Stimulated activated CD4-positive, alpha-beta T cell treated with anti-CD3 and anti-CD28 coated beads, Interleukin-12 subunit alpha, Interleukin-12 subunit beta, amount 100 ng/mL, for 24 hours (primary cell): ENCODE data around the gene MIS12.

Source experiments
- DNase-seq, 2 experiments: peaks; one replicate each; pipeline ENCODE4 v3.0.0-alpha.2; 2020; ENCODE audit warnings: low read depth in 2 of 2

Gene MIS12

DNA sequence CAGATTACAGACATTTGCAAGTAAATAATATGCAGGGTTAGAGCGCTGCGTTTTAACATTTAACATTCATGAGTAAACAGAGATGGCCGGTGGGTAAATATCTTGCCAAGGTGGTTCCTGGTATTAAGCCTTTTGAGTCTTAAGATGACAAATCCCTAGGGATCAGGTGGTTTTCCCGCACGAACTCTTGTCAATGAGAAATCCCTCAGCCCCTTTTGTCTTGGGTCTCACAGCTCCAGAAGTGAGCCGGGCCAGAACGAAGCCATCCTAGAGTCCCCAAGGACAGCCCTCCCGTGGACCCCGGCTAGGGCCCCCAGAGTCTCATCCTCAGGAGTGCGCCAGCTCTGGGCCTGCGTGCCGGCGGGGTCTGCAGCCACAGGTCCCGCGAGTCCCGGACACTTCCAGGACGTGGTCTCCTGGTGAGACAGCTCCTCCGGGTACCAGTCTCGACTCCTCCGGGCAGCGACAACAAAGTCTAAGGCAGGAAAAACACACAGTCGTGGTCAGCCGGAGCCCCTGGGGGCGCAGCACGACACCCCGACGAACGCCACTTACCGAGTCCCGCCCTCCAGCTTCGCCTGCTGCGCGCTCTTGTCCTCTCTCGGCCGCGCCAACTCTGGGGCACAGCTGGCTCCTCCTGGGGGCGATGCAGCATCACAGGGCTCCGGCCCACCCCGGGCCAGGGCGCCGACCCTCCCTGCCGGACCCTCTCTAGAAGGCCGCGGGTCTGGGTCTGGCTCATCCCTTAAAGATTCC, 13.3 kb downstream of the MIS12 start:
- no peak for DNase-seq

- no peak for DNase-seq
These were observed 13.9 kb downstream of the MIS12 start for GRCh38 chr17:5500247-5500588.

DNA sequence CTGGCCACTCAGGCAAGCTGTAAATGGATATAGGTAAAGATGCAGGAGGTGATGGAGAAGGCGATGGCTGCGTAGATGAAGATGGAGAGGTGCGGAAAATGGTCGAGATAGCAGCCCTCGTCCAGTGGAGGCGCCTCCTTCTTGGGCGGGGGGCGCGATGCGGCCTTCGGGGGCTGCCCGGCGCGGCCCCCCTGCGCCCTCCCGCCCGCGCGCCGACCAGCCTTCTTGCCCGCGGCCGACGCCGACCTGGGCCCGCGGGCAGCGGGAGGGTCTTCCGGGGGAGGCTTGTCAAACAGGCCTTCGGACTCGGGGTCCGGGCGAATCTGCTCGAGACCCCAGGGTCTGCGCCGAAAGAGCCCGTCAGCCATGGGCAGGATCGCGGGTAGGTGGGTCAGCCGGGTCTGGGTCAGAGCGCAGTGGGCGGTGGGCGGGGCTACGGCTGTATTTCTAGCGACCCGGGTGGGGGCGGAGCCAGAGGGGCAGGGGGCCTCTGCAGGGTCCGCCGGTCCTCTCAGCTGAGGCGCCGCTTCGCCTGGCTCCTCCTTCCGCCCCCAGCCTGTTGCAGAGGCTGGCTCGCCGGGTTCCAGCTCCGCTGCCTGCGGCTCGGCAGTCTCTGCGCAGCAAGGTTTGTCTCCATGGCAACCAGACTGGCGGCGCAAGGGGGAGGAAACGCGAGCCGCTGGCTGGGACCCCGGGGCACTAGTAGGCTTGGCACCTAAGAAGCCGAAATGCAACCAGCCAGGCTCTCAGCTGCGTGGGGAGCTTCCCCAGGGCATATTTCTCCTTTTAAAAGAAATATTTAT, 14.4 kb downstream of the MIS12 start:
- peak; percentile 39 to 46 for DNase-seq

- DNase-seq: no peak
These were observed 15.3 kb downstream of the MIS12 start for GRCh38 chr17:5501685-5502084.

DNA sequence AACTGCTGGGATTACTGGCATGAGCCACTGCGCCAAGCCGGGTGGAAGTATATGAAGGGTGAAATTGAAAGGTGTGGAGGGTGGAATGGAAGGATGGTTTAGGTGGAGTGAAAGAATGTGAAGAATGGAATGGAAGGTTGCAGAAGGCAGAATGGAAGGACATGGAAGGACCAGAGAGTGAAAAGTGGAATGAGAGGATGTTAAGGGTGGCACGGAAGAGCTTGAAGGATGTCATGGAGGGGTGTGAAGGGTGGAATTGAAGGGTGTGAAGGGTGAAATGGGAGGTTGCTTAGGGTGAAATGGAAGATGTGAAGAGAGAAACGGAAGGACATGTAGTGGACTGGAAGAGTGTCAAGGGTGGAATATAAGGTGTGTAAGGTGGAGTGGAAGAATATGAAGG, 16.2 kb downstream of the MIS12 start:
- no peak for DNase-seq

- no peak for DNase-seq
These were observed 19.9 kb downstream of the MIS12 start for GRCh38 chr17:5506307-5506706.

- DNase-seq: no peak
These were observed 22.4 kb downstream of the MIS12 start for GRCh38 chr17:5508810-5509209.

DNA sequence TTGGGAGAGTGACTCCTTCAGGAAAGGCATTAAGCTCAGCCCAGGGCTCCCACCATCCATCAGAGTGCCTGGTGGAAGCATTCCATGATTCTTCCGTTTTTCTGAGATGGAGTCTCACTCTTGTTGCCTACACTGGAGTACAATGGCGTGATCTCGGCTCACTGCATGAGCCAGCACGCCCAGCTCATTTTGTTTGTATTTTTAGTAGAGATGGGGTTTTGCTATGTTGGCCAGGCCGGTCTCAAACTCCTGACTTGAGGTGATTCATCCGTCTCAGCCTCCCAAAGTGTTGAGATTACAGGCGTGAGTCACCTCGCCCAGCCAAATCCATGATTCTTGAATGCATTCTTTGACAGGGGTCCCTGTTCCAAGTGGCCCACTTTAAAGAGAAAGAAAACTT, 23.1 kb downstream of the MIS12 start:
- no peak for DNase-seq

DNA sequence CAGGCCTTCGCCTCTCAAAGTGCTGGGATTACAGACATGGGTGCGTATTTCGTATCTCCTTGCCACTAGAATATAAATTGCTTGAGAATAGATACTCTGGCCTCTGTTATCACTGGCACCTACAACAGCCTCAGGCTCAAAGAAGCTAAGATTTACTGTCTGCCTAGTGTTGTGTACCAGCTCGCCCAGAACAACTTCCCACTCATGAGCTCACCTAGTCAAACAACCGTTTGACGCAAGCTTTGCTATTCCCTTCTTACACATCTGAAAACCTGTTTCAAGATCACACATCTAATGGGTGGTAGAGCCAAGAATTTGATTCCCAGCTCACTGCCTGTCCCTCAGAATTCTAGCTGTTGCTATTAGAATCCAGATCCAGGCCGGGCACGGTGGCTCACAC, 24.4 kb downstream of the MIS12 start:
- DNase-seq: no peak

- DNase-seq: no peak
These were observed 25.2 kb downstream of the MIS12 start for GRCh38 chr17:5511401-5512225.

DNA sequence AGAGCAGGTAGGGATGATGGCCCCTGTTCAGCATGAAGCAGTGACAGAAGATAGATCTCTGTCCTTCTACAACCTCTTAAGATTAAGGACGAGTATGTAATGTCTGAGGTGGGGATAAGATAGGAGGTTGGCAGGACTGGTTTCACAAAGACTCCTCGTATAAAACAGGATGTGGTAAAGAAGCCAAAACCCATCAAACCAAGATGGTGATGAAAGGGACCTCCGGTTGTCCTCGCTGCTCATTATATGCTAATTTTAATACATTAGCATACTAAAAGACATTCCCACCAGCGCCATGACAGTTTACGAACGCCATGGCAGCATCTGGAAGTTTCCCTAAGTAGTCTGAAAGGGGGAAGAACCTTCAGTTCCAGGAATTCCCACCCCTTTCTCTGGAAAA, 27.3 kb downstream of the MIS12 start:
- no peak for DNase-seq

DNA sequence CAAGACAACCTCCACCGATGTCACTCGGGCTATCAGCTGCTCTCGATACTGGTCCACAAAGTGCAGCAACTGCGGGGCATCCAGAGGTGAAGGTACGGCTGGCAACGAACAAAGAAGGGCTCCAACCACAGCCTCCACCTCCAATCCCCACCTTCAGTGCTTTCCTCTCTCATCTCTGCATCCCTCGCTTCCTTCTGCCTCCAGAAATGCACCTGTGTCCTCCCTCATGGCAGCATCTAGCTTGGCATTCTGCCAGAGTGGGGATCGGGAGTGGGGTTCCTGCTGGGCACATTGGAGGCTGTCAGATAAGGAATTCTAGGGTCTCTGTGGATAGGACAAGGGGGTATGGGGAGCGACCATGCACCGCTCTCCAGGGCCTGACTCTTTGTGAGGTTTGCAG, 28.6 kb downstream of the MIS12 start:
- no peak for DNase-seq

DNA sequence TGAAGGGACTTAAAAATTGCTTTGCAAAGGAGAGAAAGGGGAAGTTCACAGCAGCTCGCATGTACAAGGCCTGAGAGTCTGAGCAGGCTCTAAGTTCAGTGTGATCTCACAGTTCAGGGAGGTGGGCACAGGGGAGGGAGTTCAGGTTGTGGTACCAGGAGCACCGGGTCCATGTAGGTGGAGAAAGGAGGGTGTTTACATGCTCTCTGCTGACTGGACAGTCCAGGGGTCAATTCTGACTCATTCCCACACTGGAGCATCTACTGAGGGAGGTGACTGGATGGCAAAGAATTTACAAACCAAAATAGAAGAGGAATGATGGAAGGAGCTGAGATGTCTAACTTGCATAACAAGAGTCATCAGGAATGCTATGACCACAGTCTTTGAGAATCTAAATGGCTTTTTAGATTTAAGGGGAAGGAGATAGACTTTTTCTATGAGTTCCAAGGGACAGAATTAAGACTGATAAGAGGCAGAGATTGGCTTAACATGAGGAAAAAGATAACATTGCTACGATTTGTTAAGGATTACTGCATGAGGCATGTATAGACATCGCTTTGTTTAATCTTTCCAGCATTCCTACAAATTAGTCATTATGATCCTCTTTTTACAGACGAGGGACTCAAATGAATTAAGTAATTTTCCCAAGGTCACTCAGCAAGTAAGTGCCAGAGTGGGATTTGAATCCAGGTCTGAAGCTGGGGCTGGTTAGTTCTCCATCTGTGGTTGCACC, 29.9 kb downstream of the MIS12 start:
- DNase-seq: no peak

- DNase-seq: no peak
These were observed 36.1 kb downstream of the MIS12 start for GRCh38 chr17:5522476-5522875.

DNA sequence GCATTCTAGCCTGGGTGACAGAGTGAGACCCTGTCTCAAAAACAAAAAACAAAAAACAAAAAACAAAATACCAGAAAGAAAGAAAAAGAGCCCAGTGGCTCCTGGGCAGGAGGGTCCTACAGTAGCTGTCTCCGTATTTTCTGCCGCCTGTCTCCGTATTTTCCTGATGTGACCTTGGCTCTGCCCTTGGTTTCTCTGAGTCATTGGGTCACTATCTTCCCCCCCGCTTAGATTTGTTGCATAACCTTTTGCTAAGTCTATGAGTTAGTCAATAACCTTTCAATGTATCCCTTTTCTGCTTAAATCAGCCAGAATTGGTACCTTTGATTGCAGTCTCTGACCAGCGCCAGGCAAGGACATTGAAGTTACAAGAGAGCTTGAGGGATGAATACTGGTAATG, 36.9 kb downstream of the MIS12 start:
- no peak for DNase-seq

DNA sequence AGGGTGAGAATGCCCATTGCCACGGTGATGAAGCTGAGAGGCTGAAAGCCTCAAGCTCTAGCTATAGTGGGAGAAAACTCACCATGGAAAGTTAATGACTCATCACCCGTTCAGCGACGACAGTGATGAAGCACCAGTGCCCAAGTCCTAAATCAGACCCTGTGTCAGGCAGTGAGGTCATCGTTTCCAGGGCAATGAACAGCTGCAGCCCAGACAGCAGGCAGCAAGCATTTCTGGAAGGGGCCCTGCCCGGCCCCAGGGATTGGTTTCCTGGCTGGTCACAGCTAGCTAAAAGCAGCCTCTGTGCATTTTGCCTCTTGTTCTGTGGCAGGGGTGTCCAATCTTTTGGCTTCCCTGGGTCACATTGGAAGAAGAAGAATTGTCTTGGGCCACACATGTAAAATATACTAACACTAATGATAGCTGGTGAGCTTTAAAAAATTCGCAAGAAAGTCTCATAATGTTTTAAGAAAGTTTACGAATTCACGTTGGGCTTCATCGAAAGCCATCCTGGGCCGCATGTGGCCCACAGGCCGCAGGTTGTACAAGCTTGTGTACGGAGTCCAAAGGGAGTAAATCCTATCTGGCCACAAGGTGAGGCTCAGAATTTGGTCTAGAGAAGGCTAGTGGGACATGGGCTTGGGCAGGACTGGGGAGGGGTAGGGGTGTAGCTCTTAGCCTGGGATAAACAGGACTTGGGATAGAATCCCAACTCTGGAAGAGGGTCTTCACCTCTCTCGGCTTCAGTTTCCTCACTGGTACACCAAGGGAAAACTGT, 40.6 kb downstream of the MIS12 start:
- peak; percentile 56 to 72 for DNase-seq

DNA sequence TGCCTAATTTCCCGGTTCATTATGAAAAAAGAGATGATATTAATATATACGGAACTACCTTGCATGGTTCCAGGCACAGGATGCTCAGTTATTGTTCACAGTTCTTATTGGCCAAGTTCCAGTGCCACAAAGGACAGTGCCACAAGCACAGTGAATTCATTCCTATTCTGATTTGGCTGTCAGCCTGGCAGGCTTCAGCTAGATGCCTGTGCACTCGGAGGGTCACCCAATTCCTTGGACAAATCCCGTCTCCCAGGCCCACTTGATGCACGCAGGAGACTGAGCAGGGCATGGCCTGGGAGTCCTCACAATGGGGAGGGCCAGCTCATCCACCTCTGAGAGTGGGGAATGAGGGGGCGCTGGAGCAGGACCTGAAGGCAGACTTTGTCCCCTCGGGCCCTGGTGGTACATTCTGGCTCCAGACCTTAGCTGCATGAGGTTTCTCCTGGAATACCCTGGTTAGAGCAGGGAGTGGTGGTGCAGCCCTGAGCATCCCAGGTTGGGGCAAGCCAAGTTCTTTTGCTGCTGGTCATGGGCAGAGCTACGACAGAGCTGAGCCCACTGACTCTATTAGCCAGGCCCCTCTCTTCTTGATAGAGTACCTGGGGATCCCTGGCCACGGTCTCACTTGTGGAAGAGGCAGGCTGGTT, 41.4 kb downstream of the MIS12 start:
- no peak for DNase-seq

DNA sequence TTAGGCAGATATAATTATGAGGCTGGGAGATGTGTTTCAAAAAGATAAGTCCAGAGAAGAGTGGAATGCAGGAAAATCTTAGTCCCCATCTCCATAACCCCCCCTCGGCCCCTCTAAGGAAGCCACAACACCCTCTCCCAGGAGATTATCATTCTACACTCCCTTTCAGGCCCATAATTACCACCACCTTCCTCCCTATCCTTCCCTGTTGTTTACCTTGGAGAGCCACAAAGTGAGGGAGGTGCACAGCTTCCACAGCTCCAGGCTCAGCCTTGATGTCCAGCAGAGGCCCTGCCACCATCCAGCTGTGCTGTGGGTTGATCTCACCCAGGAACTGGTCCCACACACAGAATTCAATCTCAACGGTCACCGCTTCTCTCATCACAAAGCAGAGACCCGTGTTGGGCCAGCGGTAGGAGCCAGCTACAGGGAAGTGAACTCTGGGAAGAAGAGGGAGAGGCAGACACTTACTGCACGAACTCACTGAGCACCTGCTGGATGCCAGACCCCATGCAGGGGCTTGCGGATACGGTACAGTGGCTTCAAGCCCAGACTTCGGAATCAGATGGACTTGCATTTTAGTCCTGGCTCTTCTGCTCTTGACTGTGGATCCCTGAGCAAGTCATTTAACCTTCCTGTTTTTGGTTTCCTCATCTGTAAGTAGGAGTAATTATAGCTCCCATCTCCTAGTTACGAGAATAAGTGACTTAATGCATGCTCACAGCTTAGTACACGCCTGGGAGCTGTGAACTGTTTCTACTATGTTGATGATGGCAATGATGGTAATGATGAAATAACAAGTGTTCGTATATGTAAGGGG, 44.1 kb downstream of the MIS12 start:
- DNase-seq: no peak

- DNase-seq: no peak
These were observed 44.7 kb downstream of the MIS12 start for GRCh38 chr17:5531085-5531418.

DNA sequence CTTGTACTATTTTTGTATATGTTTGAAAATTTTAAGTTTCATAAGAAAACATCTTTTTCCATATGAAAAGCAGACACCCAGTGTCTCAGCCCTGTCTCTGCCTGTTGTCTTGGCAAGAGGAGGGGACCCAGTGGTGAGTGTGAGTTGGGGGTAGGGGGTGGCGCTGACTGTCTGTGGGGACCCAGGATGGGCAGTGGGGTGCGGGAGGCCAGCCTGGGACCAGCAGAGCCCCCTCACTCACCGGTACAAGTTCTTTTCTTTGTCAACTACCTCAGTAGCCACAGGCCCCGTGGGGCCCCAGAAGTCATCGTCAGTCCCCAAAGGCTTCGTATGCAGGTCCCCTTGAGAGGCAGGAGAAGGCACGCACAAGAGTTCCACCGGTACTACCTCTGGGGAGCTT, 46.2 kb downstream of the MIS12 start:
- DNase-seq: no peak
